ENCODE data around the gene FYCO1.

The FYCO1 gene

GRCh38 chr3:45896956-45897355 is 98.7 kb downstream of the FYCO1 start:
- in situ Hi-C loops (cut with MboI; ENCODE audit: low sequenced_read_pairs) = no loop called here

DNA sequence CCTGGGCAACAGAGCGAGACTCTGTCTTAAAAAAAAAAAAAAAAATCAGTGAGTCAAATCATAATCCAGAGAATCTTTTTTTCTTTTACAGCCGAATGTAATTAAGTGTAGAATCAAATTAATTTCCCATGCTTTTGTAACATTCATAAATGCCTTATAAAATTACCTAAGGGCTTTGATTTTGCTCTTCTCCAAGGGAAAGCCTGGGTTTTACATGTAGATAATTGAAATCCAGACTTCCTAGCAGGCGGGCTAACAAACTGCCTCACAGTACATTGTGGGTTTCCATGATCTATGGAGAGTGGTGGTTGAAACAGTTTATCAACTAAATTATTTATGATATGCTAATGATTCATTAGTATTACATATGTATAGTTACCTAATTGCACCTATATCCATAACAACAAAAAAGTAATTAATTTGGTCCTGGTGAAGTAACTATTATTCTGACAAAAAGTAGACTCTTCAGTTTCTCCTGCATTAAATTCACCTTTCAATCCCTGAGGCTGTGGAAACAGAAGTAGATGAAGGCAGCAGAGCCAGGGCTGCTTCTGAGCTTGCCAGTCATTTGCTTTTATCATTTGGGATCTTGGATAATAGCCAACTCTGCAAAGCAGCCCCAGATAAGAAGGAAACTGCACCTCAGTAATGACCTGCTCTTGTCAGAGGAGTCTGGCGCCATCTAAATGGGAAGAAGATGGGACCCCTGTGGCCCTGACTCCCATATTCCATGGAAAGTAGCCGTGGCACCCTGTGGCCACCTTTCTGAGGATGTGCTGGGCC is 99.7 kb downstream of the FYCO1 start:
- in situ Hi-C loops (cut with MboI; ENCODE audit: low sequenced_read_pairs) = no loop called here

DNA sequence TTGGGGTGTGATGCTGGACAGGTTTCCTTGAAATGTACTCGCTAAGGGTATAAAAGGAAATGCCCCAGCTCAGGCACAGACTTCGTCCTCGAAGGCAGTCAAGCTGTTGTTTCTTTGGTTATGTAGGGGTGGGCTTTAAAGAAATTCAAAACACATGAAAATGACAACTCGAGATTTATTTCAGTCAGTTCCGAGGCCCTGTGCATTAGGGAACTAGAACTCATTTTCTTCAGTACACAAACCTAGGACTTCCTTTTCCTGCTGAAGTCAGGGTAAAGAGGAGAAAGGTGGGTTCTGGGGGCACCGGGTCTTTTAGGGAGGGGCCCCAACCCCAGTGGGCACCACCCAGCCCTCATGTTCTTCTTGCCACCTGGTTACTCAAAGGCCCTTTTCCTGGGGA is 101.6 kb downstream of the FYCO1 start:
- in situ Hi-C loops (cut with MboI; ENCODE audit: low sequenced_read_pairs) = no loop called here

DNA sequence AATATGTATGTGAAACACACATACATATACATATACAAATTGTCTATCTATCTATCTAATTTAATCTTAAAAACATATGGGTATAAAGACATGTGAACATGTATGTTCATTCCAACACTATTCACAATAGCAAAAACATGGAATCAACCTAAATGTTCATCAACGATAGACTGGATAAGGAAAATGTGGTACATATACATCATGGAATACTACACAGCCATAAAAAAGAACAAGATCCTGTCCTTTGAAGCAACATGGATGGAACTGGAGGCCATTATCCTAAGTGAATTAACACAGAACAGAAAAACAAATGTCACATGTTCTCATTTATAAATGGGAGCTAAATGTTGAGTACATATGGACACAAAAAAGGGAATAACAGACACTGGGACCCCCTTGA is 103.5 kb downstream of the FYCO1 start:
- in situ Hi-C loops (cut with MboI; ENCODE audit: low sequenced_read_pairs) = no loop called here

- in situ Hi-C loops (cut with MboI; ENCODE audit: low sequenced_read_pairs) = no loop called here
Observed at GRCh38 chr3:45890405-45890804, 105.2 kb downstream of the FYCO1 start.

GRCh38 chr3:45889337-45889736 is 106.3 kb downstream of the FYCO1 start:
- in situ Hi-C loops (cut with MboI; ENCODE audit: low sequenced_read_pairs) = no loop called here

- in situ Hi-C loops (cut with MboI; ENCODE audit: low sequenced_read_pairs) = no loop called here
Observed at GRCh38 chr3:45887759-45888511, 107.7 kb downstream of the FYCO1 start.

DNA sequence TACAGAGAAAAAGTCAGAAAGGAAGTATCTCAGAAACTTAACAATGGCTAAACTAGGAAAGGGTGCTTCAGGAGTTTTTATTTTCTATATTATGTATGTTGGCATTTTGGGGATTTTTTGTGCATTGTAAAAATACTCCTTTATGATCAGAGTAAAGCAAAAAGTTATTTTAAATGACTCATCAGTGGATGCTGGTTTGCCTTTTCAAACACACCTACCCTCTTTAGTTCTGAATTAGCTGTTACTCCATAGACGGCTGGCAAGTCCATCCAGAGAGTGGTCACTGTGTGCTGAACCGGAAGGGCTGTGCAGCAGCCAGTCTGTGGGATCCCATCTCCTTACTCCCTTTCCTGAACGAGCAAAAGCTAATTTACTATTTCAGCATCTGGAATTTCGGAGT is 108.3 kb downstream of the FYCO1 start:
- in situ Hi-C loops (cut with MboI; ENCODE audit: low sequenced_read_pairs) = no loop called here

DNA sequence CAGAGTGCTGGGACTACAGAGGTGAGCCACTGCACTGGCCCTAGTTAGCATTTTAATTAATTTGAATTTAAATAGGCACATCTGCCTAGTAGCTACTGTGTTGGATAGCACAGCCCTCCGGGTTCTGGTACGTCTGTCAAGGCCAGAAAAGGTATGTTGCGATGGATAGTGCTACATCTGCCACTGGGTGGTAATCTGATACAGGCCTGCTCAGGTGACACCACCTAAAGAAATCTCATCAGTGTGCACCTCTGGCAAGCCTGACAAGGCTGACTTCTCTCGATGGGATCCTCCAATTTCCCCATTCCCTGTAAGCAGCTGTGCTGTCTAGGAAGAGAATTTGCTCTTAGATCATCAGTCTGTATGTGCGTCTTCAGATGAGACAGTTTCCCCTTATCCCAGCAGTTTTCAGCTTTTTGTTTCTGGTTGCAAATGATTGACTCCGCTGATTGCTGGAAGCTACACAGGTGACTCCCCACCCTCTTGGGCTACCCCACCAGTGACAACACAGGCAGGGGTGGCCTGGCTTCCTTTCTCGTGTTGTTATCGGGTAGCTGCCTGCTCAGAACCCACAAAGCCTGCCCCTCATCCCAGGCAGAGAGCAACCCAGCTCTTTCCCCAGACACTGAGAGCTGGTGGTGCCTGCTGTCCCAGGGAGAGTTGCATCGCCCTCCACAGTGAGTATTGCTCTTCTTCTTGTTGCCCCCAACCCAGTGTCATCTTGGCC is 109.5 kb downstream of the FYCO1 start, which contains the start of gene CCR9:
Gene CCR9, plus strand, starts transcription at position 565 of the 727 bp plus-strand sequence. CDS start 8,391 bp downstream, outside the sequence.
- in situ Hi-C loops (cut with MboI; ENCODE audit: low sequenced_read_pairs) = no loop called here

DNA sequence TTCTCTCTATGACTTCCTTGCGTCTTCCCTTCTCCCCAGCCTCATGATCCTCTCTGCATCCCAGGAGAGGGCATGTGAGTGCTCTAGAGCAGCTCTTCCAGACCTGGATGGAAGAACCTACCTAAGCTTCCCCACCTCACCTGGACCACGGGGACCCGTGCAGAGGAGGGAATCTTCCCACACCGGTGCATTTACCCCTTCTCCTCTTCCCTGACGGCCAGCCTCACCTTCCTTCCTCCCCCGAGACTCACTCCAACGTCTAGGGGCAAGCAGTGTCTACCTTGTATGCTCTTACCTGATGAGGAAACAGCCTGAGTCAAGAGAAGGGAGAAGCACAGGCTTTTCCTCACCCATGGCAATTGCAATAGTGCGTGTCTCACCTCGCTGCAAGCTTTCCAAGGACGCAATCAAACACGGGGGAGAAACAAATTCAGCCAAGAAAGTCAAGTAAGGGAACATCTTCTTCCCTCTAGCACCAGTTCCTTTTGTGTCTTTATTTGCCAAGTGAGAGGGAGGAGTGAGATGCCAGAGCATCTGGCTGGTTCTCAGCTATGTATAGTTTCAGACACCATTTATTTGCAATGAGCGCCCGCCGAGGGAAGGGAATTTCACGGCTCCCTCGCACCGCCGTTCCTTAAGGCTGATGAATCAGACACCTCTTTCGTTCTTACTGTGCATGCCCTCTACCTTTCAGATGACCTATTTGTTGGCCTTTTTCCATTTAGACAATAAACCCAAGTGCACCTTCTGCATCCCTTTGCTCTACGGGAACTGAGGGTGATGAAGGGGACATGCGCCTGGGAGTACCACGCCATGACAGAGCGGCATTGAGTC is 111.0 kb downstream of the FYCO1 start:
- in situ Hi-C loops (cut with MboI; ENCODE audit: low sequenced_read_pairs) = no loop called here

DNA sequence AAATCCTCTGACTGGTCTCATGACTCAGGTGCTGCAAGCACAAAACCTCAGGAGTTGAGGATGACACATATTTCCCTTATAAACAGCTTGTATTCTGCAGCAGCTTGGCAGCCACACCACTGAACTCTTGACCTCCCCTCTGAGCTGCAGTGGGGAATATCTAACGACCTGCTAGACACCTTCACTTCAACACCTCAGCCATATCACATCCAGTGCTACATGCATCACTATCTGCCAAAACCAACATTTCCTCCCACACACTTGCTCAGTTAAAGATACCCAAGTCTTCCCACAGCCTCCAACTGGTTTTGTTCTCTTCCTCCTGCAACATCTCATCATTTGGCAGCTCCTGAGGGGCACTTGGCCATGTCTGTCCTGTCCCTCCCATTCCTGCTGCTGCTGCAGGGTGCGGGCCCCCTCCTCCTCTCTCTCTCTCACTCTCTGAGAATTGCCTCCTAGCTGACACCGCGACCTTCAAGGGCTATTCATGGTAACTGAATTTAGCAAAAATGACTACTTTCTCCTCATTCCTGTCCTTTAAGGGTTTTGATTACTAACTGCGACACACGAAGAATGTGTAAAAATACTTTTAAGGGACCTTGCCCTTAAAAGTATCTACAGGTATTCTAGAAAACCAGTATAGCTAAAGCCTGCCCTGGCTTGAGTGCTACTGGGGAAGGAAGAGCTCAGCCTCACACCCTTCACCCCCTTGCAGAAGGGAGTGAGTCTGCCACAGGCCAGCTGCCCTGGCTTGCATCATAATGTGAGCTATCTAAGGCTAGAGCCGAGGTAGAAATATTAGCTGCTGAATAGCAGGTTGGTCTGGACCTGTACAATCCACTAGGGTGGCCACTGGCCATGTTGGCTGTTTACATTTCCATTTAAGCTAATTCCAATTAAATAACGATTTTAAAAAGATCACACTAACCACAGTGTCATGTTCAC is 114.3 kb downstream of the FYCO1 start:
- in situ Hi-C loops (cut with MboI; ENCODE audit: low sequenced_read_pairs) = no loop called here

DNA sequence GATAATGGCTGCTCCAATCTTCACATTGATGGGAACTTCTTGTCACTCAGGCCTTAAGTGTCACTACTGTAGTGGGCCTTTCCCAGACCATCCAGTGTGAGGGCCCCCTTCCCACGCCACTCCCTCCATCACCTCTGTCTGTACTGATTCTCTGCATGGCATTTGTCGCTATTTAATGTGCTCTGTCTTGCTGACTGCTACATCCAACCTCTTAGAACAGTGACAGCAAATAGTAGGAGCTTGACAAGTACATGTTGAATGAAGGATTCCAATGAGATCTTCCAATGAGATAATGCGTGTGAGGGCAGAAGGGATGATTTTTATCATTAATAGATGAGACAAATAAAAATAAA is 114.9 kb downstream of the FYCO1 start:
- in situ Hi-C loops (cut with MboI; ENCODE audit: low sequenced_read_pairs) = no loop called here

- in situ Hi-C loops (cut with MboI; ENCODE audit: low sequenced_read_pairs) = no loop called here
Observed at GRCh38 chr3:45878124-45878523, 117.5 kb downstream of the FYCO1 start.

DNA sequence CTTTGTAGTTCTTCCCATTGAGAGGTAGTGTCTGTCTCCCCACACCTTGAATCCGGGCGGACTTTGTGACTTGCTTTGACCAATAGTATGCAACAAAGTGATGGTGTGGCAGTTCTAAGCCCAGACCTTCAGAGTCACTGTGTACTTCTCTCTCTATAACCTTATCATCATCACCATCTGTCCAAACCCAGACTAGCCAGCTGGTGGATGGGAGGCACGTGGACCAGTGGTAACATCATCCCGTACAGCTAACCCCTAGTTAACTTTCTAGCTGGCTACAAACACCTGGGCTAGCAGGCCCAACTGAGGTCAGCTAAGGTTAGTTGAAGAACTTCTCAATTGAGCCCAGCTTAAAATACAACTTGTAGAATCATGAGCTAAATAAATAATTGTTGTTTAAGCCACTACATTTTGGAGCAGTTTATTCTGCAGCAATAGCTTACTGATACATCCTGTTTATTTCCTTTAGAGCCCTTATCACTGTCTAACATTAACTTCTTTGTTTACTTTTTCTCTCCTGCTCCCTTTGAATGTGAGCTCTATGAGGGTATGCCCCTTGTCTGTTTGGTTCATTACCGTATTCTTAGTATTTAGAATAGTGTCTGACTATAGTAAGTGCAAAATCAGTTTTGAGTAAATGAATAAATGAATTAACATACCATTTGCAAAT is 120.8 kb downstream of the FYCO1 start:
- in situ Hi-C loops (cut with MboI; ENCODE audit: low sequenced_read_pairs) = no loop called here

DNA sequence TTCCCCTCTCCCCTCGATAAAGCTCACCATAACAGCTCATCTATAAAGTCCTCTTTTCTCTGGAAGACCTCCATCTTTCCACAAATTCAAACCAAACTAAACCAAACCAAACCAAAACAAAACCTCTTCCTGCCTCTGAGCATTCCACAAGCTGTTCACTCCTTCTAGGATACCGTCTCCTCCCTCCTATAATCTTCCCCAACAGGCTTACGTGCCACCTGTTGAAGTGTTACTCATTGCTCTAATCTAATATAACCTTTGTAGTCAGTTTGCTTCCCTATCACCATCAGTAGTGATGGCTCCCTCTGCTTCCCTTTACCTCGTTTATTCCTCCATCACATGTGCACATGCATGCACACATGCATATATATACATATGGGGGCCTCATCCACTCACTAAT is 122.0 kb downstream of the FYCO1 start:
- in situ Hi-C loops (cut with MboI; ENCODE audit: low sequenced_read_pairs) = no loop called here

DNA sequence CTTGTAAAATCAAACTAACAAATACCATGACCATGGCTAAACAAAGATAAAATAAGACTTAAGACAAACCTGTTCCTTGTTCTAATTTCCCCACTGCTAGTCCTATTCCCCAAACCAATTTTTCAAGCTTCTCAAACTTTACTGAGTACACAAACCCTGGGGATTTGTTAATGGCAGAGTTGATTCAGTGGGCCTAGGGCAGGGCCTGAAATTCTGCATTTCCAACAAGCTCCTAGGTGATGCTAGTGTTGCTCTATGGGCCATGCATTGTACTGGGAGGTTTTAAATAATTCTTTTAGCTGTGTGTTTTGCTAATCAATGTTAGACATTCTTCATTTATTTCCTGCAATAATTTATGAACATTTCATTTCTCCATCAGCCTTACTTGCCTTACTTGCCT is 122.6 kb downstream of the FYCO1 start:
- in situ Hi-C loops (cut with MboI; ENCODE audit: low sequenced_read_pairs) = no loop called here

- in situ Hi-C loops (cut with MboI; ENCODE audit: low sequenced_read_pairs) = no loop called here
Observed at GRCh38 chr3:45872569-45872968, 123.1 kb downstream of the FYCO1 start.

GRCh38 chr3:45871780-45872179 is 123.8 kb downstream of the FYCO1 start:
- in situ Hi-C loops (cut with MboI; ENCODE audit: low sequenced_read_pairs) = no loop called here

DNA sequence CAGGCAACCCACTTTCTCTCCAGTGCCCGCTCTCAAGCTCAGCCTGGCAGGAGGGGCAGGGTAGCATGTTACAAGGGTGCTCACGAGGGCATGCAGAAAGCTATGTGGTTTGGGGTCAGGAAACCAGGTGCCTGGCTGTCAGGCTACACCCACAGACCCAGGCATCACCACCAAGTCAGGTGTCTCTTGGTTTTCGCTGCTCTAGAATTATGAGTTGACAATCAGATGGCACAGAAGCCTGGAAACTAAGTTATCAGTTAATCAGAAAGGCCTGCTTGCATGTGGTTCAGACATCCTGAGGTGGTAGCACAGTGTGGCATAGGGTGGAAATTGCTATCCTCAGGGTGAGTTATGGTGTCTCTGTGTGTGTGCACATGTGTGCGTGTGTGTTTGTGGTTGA is 125.5 kb downstream of the FYCO1 start:
- in situ Hi-C loops (cut with MboI; ENCODE audit: low sequenced_read_pairs) = no loop called here

Data from HL-60/S4 treated with phorbol 12-myristate 13-acetate at 8.2 ng/mL for 4 days and 3 days (cell line).